HAP-1 (cell line): ENCODE measurements around the gene PTPRN2.

ENCODE experiments used
- DNase-seq, 2 experiments: peaks; one replicate each; pipeline ENCODE4 v3.0.0-alpha.2; 2016 to 2020; ENCODE audit warnings: low spot score in 2 of 2
- H3K27me3 ChIP-seq: fragments of 250-450 bp; sonication (Bioruptor Pico); 2 replicates; pipeline ENCODE4 v1.5.1; 2020; ENCODE audit warnings: low read depth, mild to moderate bottlenecking, moderate library complexity
- H3K36me3 ChIP-seq: fragments of 250-450 bp; sonication (Bioruptor Pico); replicated peaks from 2 replicates; pipeline ENCODE4 v1.5.1; 2020; ENCODE audit warnings: mild to moderate bottlenecking
- H3K4me1 ChIP-seq: fragments of 250-450 bp; sonication (Bioruptor Pico); 2 replicates; pipeline ENCODE4 v1.5.1; 2020; ENCODE audit warnings: mild to moderate bottlenecking
- H3K4me3 ChIP-seq: fragments of 250-450 bp; sonication (Bioruptor Pico); 2 replicates; pipeline ENCODE4 v1.5.1; 2020; ENCODE audit warnings: mild to moderate bottlenecking, moderate library complexity
- H3K9me3 ChIP-seq: fragments of 250-450 bp; sonication (Bioruptor Pico); 2 replicates; pipeline ENCODE4 v1.5.1; 2020; ENCODE audit warnings: mild to moderate bottlenecking, moderate library complexity
- in situ Hi-C: fragments of 300-500 bp; cut with MboI; formaldehyde crosslinking; loops from 3 replicates; pipeline ENCODE4 v1.14.3; 2020; ENCODE audit warnings: low sequenced_read_pairs, inconsistent platforms, mixed read lengths

PTPRN2 gene

DNA sequence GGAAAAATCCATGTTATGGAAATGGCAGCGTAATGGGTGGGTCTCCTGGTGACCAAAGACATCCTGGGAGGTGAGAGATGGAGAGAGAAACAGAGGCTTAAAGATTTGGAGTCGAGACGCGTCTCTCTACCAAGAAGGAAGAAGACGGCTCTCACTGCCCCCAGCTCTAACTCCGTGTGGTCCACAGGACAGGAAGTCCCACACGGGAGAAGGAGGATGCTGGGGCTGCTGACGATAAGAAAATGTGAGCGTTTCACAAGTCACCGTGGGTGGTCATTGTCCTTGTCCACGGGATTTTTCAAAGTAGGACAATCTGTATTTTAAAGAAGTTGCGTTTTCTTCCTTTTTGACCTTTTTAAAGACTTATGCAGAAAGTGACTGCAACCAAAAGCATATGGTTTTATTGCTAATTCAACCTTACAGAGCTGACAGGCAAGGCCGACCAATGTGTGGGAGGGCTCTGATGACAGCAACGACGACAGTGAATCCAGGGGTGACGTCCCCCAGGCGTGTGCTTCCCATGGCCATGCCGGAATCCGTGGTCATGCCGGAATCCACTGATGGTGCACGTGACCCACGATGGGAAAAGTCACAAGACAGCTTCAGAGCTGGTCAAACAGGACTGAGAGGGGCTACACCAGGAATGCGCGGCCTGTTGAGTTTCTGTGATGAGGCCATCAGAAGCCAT is 341.2 kb downstream of the PTPRN2 start:
- in situ Hi-C loops: no loop called here
- Histone ChIP-seq H3K9me3 (no peaks in the 10 kb centered on the region; the same call in 1 of the 2 replicates), H3K4me3 (no peak overlapping the region), H3K27me3 (no peaks in the 10 kb centered on the region), H3K36me3 (no peaks in the 10 kb centered on the region), H3K4me1 (no peaks in the 10 kb centered on the region)
- DNase-seq: no peak

- H3K4me1 ChIP-seq: no peaks in the 10 kb centered on the region
- no peak overlapping the region for H3K4me3 ChIP-seq
- in situ Hi-C loops: no loop called here
- H3K36me3 ChIP-seq: no peaks in the 10 kb centered on the region
- no peaks in the 10 kb centered on the region for H3K27me3 ChIP-seq
- no peaks in the 10 kb centered on the region; the same call in 1 of the 2 replicates for H3K9me3 ChIP-seq
- no peak for DNase-seq
These were observed 341.9 kb downstream of the PTPRN2 start for GRCh38 chr7:158245724-158246041.

- in situ Hi-C loops: no loop called here
- no peak for DNase-seq
- no peak overlapping the region for H3K4me3 ChIP-seq
- H3K27me3 ChIP-seq: no peaks in the 10 kb centered on the region
- H3K9me3 ChIP-seq: no peaks in the 10 kb centered on the region; the same call in 1 of the 2 replicates
- no peaks in the 10 kb centered on the region for H3K36me3 ChIP-seq
- H3K4me1 ChIP-seq: no peaks in the 10 kb centered on the region
These were observed 342.5 kb downstream of the PTPRN2 start for GRCh38 chr7:158244873-158245723.

DNA sequence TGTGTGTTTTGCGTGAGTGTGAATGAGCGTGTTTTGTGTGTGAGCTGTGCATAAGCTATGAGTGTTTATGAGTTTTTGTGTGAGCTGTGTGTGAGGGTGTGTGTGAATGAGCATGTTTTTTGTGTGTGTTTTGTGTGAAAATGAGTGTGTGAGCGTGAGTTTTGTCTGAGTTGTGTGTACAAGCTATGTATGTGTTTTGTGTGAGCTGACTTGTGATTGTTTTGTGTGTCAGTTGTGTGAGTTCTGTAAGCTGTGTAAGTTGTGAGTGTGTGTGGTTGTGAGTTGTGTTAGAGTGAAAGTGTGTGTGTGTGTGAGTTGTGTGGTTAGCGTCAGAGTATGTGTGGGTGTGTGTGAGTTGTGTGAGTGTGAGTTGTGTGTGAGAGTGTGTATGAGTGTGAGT is 343.2 kb downstream of the PTPRN2 start:
- no peaks in the 10 kb centered on the region; the same call in 1 of the 2 replicates for H3K9me3 ChIP-seq

GRCh38 chr7:158241919-158242318 is 345.7 kb downstream of the PTPRN2 start:
- Histone ChIP-seq H3K9me3 (no peaks in the 10 kb centered on the region), H3K36me3 (no peaks in the 10 kb centered on the region), H3K4me3 (no peak overlapping the region), H3K27me3 (no peaks in the 10 kb centered on the region), H3K4me1 (no peaks in the 10 kb centered on the region)
- DNase-seq: no peak
- in situ Hi-C loops: no loop called here

More for the DNA sequence above, 343.2 kb downstream of the PTPRN2 start:
- no peaks in the 10 kb centered on the region for H3K27me3 ChIP-seq
- no peaks in the 10 kb centered on the region for H3K4me1 ChIP-seq
- no peak overlapping the region for H3K4me3 ChIP-seq
- in situ Hi-C loops: no loop called here
- H3K36me3 ChIP-seq: no peaks in the 10 kb centered on the region
- DNase-seq: no peak

DNA sequence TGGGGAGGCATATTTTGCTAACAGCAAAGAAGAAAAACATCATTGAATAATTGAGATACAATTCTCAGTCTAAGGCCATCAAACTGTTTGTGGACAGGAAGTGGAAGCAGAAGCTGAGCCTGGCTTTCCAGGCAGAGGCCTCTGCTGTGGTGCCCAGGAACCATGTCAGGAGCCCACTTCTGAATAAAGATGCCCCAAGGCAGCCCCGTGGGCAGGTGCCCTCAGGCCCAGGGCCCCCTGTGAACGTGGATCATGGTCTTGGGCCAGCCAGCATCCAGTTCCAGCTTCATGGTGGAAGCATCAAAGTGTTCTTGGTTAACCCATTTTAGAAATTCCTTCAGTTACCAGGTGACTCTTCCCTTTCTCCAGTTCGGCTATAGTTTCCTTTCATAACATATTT is 346.8 kb downstream of the PTPRN2 start:
- DNase-seq: no peak
- in situ Hi-C loops: no loop called here
- Histone ChIP-seq H3K4me3 (no peak overlapping the region), H3K9me3 (no peaks in the 10 kb centered on the region), H3K4me1 (no peaks in the 10 kb centered on the region), H3K27me3 (no peaks in the 10 kb centered on the region), H3K36me3 (no peaks in the 10 kb centered on the region)

DNA sequence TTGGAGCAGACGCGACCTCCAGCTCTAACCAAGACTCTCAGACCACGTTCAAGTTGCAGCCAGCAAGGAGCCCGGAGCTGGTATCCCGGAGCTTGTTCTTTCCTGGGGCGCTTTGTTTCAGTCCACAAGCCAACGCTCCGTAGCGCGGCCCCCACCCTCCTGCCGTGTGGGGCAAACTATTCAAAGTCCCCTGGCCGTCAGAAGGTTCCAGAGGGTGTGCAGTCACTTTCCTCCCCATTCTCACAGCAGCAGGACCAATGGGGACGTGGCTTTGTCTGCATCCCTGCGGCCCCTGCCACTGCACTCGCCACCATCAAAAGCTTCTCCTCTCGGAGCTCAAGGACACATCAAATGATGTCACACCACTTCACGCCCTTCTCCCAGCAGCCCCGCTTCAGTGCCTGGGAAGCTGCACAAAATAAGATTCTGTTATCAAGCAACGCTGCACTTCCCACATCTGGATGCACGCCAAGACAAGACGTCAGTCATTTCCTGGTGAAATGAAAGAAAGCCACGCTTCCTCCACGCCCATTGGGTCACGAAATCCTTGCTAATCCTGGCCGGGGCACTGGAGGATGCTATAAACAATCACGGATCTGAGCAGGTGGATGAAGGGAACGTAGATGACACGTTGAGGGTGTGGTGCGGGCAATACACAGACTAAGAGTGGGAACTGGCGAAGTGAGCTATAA is 348.2 kb downstream of the PTPRN2 start:
- no peak for DNase-seq
- no peaks in the 10 kb centered on the region for H3K36me3 ChIP-seq
- no peak overlapping the region for H3K4me3 ChIP-seq
- in situ Hi-C loops: no loop called here
- no peaks in the 10 kb centered on the region for H3K9me3 ChIP-seq
- no peaks in the 10 kb centered on the region for H3K4me1 ChIP-seq
- H3K27me3 ChIP-seq: no peaks in the 10 kb centered on the region

DNA sequence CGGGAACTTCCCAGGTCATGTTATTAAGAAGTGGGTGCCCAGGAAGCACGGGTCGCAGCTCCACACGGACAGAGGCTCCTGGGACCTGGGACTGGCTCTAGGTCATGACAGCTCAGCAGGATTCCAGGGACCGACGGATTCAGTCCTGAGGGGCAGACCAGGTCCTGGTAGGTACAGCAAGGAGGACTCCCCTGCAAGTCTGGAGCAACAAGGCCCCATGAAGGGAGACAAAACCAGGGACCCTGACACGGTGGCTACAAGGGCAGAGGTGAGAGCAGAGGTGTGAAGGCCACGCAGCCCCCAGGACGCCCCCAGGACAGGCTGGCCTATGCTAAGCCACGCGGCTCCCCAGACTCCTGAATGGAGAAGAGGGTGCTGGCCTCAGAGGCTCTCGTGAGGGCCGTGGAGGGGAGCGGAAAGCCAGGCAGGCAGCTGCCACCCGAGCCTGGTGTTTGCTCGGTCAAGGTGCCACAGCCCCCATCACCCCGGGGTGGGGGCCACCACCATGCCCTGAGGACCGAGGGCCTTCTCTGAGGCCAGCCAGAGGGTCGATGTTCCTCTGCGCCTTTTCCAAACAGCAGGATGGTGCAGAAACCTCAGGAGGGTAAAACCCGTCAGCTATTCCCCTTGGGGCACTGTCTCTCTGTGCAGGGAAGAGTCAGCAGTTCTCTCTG is 348.9 kb downstream of the PTPRN2 start:
- H3K36me3 ChIP-seq: no peaks in the 10 kb centered on the region
- H3K4me3 ChIP-seq: no peak overlapping the region
- H3K4me1 ChIP-seq: no peaks in the 10 kb centered on the region
- DNase-seq: no peak
- in situ Hi-C loops: no loop called here
- no peaks in the 10 kb centered on the region for H3K9me3 ChIP-seq
- no peaks in the 10 kb centered on the region for H3K27me3 ChIP-seq

DNA sequence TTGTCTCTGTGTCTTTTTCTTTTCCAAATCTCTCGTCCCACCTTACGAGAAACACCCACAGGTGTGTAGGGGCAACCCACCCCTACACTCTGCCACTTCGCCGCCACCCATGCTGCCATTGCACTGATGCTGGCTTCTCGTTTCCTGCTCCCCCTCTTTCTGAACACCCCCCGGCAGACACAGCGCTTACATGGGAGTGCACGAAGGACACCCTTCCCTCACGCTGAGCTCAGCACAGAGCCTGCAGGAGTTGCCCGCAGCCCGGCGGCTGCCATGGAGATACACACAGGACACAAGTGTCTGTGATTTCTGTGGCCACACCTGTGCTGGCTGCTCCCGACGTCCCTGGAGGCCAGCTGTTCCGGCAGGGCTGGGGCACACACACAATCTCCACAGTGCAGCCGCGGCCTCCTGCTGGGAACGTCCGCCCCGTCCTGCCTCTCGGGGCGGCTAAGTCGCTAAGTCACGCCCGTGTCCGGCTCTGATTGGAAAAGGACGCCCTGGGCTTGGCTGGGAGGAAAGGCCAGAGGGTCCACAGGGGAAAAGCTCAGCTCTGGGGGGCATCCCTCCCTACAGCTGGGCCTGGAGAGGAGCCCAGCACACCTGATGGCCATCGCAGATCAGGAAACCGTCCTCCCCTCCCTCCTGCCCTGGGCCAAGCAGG is 349.8 kb downstream of the PTPRN2 start:
- Histone ChIP-seq H3K9me3 (no peaks in the 10 kb centered on the region), H3K27me3 (no peaks in the 10 kb centered on the region), H3K36me3 (no peaks in the 10 kb centered on the region), H3K4me1 (no peaks in the 10 kb centered on the region), H3K4me3 (no peak overlapping the region)
- in situ Hi-C loops: no loop called here
- DNase-seq: no peak

DNA sequence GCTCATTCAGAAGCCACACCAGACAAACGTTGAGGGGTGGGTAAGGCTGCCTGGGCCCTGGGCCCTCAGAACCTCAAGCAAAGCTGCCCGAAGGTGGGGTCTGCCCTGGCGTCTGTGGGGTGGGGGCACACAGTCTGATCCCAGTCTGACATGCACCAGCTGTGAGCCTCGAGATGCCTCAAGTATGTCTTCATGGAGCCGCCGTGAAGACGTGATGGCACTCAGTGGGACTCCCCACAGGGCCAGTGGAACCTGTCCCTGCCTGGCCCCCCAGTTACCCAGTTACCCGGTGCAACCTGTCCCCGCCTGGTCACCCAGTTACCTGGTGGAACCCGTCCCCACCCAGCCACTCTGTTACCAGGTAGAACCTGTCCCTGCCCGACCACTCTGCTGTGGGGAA is 351.2 kb downstream of the PTPRN2 start:
- in situ Hi-C loops: no loop called here
- no peak for DNase-seq
- no peaks in the 10 kb centered on the region; the same call in 1 of the 2 replicates for H3K9me3 ChIP-seq
- no peak overlapping the region for H3K4me3 ChIP-seq
- H3K27me3 ChIP-seq: no peaks in the 10 kb centered on the region
- H3K36me3 ChIP-seq: no peaks in the 10 kb centered on the region
- H3K4me1 ChIP-seq: no peaks in the 10 kb centered on the region

DNA sequence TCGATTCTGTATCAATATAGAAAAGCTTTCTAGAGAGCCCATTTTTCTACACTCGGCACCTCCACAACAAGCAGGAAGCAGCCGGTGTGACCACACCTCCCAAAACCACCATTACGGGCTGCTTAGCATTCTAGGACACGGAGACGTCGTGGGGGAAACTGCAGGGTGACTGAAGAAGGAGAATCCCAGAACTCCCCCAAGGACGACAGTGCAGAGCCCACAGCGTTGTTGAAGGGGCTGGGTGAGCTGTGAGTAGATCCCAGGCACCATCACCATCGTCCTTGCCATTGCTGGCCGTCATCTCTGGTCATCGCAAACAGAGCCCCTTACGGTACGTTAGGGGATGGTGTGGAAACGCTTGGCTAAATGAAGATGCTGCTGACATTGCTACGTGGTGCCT is 351.8 kb downstream of the PTPRN2 start:
- Histone ChIP-seq H3K27me3 (no peaks in the 10 kb centered on the region), H3K4me3 (no peak overlapping the region), H3K4me1 (no peaks in the 10 kb centered on the region), H3K9me3 (no peaks in the 10 kb centered on the region; the same call in 1 of the 2 replicates), H3K36me3 (no peaks in the 10 kb centered on the region)
- DNase-seq: no peak
- in situ Hi-C loops: no loop called here

DNA sequence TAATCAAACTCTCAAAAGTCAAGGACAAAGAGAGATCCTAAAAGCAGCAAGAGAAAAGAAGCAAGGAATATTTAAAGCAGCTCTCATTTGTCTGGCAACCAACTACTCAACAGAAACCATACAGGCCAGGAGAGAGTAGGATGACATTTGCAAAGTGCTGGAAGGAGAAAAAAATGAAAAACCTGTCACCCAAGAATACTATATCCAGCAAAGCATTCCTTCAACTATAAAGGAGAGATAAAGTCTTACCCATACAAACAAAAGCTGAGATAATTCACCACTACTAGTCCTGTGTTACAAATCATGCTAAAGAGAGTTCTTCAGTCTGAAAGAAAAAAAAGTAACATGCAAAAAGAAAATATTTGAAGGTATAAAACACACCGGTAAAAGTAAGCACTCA is 357.7 kb downstream of the PTPRN2 start:
- no peak overlapping the region for H3K4me3 ChIP-seq
- in situ Hi-C loops: no loop called here
- no peaks in the 10 kb centered on the region for H3K27me3 ChIP-seq
- no peak for DNase-seq
- no peaks in the 10 kb centered on the region for H3K36me3 ChIP-seq
- no peaks in the 10 kb centered on the region; the same call in 1 of the 2 replicates for H3K9me3 ChIP-seq
- H3K4me1 ChIP-seq: no peaks in the 10 kb centered on the region

GRCh38 chr7:158228986-158229385 is 358.6 kb downstream of the PTPRN2 start:
- in situ Hi-C loops: no loop called here

More at GRCh38 chr7:158228986-158229385, 358.6 kb downstream of the PTPRN2 start:
- Histone ChIP-seq H3K27me3 (no peaks in the 10 kb centered on the region), H3K4me3 (no peak overlapping the region), H3K4me1 (no peaks in the 10 kb centered on the region), H3K9me3 (no peaks in the 10 kb centered on the region; the same call in 1 of the 2 replicates), H3K36me3 (no peaks in the 10 kb centered on the region)
- DNase-seq: no peak
